GM19463 (cell line): ENCODE results near the gene RUFY2.
"Not testable (repeated sequence)": the region's sequence is repeated elsewhere in the genome, so short reads cannot be mapped to it uniquely, and the experiment has no call there.

Experiments used
- ATAC-seq: cut with Tn5 transposase; IDR thresholded peaks from one replicate; pipeline ENCODE4 v1.9.1; 2021; ENCODE audit warnings: mild to moderate bottlenecking, moderate library complexity; ENCODE audit not compliant: unreplicated experiment

RUFY2 gene

GRCh38 chr10:68327889-68328786 is 78.9 kb downstream of the RUFY2 start:
- no peak for ATAC-seq

DNA sequence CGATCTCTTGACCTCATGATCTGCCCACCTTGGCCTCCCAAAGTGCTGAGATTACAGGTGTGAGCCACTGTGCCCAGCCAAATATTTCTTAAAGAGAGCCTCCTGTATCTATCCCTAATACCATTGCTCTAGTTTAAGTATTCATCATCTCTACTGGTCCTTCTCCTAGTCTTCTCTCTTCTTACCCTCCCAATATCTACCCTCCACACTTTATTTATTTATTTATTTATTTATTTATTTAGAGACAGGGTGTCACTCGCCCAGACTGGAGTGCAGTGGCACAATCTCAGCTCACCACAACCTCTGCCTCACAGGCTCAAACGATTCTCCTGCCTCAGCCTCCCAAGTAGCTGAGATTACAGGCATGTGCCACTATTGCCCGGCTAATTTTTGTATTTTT is 82.7 kb downstream of the RUFY2 start:
- ATAC-seq = not testable (repeated sequence)

- no peak for ATAC-seq
Measured at GRCh38 chr10:68318331-68319059, 88.6 kb downstream of the RUFY2 start.

GRCh38 chr10:68315582-68315981 is 91.5 kb downstream of the RUFY2 start:
- ATAC-seq = no peak

GRCh38 chr10:68314930-68315329 is 92.1 kb downstream of the RUFY2 start:
- ATAC-seq = not testable (repeated sequence)

DNA sequence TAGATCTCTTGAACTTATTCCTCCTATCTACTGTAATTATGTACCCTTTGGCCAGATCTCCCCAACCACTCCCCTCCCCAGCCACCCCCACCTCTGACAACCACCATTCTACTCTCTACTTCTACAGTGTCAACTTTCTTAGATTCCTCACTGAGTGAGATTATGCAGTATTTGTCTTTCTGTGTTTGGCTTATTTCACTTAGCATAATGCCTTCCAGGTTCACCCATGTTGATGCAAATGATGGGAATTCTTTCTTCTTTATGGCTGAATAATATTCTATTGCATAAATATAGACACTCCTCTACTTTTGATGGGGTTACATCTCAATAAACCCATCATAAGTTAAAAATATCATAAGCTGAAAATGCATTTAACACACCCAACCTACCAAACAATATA is 96.5 kb downstream of the RUFY2 start:
- ATAC-seq = no peak

GRCh38 chr10:68305854-68306253 is 101.2 kb downstream of the RUFY2 start:
- no peak for ATAC-seq

- ATAC-seq = no peak
Measured at GRCh38 chr10:68303849-68304412, 103.1 kb downstream of the RUFY2 start.

DNA sequence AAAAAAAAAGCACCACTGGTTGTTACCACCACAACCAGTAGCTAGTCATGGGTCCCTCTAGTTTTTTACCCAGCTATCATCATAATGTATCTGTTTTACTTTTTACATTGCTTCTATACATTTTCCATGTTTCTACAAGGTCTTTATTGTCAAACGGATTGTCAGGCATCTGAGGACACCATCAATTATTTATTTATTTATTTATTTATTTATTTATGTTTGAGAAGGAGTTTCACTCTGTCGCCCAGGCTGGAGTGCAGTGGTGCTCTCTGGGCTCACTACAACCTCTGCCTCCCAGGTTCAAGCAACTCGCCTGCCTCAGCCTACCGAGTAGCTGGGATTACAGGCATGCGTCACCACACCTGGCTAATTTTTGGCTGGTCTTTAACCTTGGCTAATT is 104.2 kb downstream of the RUFY2 start:
- no peak for ATAC-seq

DNA sequence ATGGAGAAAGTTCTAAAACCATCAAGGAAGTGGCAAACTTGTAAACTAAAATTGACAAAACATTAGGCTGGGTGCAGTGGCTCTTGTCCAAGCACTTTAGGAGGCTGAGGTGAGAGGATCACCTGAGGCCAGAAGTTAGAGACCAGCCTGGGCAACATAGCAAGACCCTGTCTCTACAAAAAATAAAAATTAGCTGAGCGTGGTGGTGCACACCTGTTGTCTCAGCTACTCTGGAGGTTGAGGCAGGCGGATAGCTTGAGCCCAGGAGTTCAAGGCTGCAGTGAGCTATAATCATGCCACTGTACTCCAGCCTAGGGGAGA is 104.6 kb downstream of the RUFY2 start:
- no peak for ATAC-seq

DNA sequence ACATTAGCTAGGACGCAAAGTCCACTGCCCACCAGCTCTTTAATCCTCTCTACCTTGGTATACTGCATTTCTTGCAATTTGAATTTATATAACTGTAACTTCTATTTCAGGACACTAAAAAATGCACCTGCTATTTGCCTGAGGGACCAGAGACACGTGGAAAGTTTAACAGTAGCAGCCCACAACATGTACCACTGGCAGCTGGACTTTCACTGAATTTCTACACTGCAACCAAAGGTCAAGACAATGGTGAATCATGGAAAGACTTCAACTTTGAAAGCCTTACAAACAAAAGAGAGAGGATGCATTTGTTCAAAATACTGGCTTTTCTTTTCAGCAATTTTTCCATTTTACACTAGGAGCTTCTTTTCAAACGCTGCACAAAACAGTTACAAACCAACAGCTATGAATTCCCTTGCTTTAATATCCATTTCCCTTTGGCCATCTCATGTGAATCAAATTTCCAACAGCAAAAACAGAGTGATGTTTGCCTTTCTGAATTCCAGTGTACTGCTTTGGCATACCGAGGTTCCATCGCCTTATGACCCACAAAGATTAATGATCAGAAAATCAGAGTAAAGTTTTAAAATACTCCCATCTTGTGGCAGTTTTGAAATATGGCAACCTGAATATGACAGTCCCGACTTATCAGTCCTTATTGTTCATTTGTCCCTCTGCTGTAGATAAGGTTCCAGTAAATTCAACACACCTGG is 105.1 kb downstream of the RUFY2 start:
- peak; percentile 47 for ATAC-seq

GRCh38 chr10:68301301-68301700 is 105.8 kb downstream of the RUFY2 start:
- no peak for ATAC-seq

- no peak for ATAC-seq
Measured at GRCh38 chr10:68296843-68297663, 110.0 kb downstream of the RUFY2 start.
